GM12873 (cell line): ENCODE results near the gene KLK4.

Experiments
- TF ChIP-seq, protein P1 (sequence below): IDR thresholded peaks from 2 replicates; pipeline ENCODE4 v1.5.1; 2012; ENCODE audit warnings: low read depth, mild to moderate bottlenecking, moderate library complexity, low read length, control low read depth; ENCODE audit not compliant: insufficient read depth; ENCODE audit errors: missing control alignments

The KLK4 gene

GRCh38 chr19:50943074-50943828 lies 32.1 kb upstream of the KLK4 start:
- TF ChIP-seq, protein P1, sequence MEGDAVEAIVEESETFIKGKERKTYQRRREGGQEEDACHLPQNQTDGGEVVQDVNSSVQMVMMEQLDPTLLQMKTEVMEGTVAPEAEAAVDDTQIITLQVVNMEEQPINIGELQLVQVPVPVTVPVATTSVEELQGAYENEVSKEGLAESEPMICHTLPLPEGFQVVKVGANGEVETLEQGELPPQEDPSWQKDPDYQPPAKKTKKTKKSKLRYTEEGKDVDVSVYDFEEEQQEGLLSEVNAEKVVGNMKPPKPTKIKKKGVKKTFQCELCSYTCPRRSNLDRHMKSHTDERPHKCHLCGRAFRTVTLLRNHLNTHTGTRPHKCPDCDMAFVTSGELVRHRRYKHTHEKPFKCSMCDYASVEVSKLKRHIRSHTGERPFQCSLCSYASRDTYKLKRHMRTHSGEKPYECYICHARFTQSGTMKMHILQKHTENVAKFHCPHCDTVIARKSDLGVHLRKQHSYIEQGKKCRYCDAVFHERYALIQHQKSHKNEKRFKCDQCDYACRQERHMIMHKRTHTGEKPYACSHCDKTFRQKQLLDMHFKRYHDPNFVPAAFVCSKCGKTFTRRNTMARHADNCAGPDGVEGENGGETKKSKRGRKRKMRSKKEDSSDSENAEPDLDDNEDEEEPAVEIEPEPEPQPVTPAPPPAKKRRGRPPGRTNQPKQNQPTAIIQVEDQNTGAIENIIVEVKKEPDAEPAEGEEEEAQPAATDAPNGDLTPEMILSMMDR: no peak

- TF ChIP-seq, protein P1: no peak
Observed at GRCh38 chr19:50939596-50939995, 28.4 kb upstream of the KLK4 start.

- TF ChIP-seq, protein P1: no peak
Observed at GRCh38 chr19:50933640-50934039, 22.4 kb upstream of the KLK4 start.

DNA sequence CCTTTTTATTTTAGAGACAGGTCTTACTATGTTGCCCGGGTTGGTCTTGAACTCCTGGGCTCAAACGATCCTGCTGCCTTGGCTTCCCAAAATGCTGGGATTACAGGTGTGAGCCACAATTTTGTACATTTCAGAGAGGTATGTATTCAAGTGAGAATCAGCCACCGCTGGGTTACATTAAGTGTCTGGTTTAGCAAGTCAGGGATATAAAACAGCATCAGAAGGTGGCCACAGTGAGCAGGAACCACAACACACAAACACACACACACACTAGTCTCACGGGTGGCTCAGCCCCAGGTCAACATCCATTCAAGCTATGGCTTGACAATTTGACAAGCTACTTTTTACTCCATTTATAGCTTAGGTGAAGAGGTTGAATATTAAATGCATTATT lies 21.5 kb upstream of the KLK4 start:
- TF ChIP-seq, protein P1: no peak

DNA sequence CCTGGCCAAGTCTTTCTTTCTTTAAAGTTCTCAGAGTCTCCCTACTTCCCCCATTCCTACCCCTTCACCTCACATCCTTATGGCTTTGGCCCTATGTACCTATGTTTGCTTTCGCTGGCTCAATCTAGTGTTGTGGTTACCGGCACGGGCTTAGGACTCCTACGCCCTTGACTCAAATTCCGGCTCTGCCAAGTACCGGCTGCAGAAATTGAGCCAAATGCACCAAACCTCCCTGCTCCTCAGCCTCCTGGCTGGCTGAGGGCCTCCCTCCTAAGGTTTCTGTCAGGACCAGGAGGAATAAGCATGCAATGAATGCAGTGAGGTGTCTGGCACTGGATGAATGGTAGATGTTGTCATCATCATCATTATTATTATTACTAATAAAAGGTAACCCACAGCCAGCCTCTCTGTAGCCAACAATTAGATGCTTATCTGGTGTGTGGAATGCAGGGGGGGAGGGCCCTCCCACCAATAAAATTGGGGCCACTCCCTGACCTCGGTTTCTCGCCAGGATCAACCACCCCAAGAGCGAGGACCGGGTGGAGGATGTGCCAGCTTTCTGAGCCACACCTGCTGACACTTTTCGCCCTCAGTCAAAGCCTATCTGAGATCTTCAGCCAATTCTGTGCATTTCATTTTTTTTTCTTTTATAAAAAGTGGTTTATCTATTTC lies 21.0 kb upstream of the KLK4 start:
- TF ChIP-seq, protein P1: no peak

GRCh38 chr19:50931023-50931422 lies 19.8 kb upstream of the KLK4 start:
- TF ChIP-seq, protein P1: no peak

DNA sequence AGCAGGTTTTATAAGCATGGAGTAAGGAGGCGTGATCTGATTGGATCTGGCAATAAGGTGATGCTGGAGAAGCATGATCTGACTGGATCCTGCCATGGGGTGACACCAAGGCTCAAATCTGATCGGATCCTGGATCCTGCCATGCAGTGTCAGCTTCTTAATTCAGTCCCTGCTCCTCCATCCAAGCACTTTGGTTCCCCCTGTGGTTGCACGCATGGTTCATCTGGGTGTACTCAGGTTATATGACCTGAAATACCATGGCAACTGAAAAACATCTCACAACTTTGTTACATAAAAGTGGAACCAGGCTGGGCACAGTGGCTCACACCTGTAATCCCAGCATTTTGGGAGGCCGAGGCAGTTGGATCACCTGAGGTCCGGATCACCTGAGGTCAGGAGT lies 17.6 kb upstream of the KLK4 start:
- TF ChIP-seq, protein P1: no peak
